K562 (cell line): ENCODE data around the gene ADAMTSL3. TPM values are rescaled to one million over a fixed set of nuclear protein-coding genes. Genes with fewer than 3 reads are reported as not detected.

Experiments
- ATAC-seq: fragments of 200-7000 bp; cut with Tn5 transposase; 3 replicates; pipeline ENCODE4 v1.9.1; 2020; ENCODE audit warnings: moderate library complexity
- BruUV-seq: library from RNA; stranded (reverse); fragments of 400-500 nt; replicated peaks from 2 replicates; lab custom pipeline; 2021; lab: Mats Ljungman, UMichigan
- CTCF ChIA-PET: fragments of 300-600 bp; formaldehyde crosslinking; extraction: SDS; loops from one replicate; lab custom pipeline; 2021; ENCODE audit warnings: low intra/inter-chr PET ratio; lab: Yijun Ruan, JAX
- POLR2A ChIA-PET: fragments of 300-600, 350-650 bp; sonication (Branson Sonifier 250); formaldehyde crosslinking; extraction: SDS; loops from one replicate; lab custom pipeline; 2021; ENCODE audit warnings: antibody characterized with exemption, inconsistent platforms; lab: Yijun Ruan, JAX
- DNase-seq, 4 experiments: peaks; one replicate each; pipeline versions ENCODE4 v3.0.0 to v3.0.0-alpha.2; 2011 to 2018; ENCODE audit warnings: low spot score in 3 of 4, mixed read lengths in 3 of 4; ENCODE audit errors: extremely low read depth in 1 of 4
- FAIRE-seq: peaks from 2 replicates; lab custom pipeline; 2011; peaks lifted over from hg19 to GRCh38; lab: Jason Lieb, UNC
- H2AFZ ChIP-seq: 2 replicates; pipeline ENCODE4 v1.6.0; 2011; ENCODE audit warnings: low read depth, low read length, control low read depth, inconsistent platforms
- H3K27ac ChIP-seq: fragments of 200-600 bp; 3 replicates; pipeline ENCODE4 v1.8.0; 2011; ENCODE audit warnings: low read depth, mild to moderate bottlenecking, control low read depth, inconsistent platforms, low read length, moderate library complexity, mixed read lengths; ENCODE audit errors: extremely low read depth
- H3K27me3 ChIP-seq, 2 experiments: fragments of 300-600 bp in 1 of 2; 2 replicates in 1 of 2; 3 replicates in 1 of 2; pipeline versions ENCODE4 v1.6.0 to v1.8.0; 2011; ENCODE audit warnings: inconsistent platforms in 2 of 2, low read length in 2 of 2, mild to moderate bottlenecking in 1 of 2, mixed read lengths in 1 of 2, moderate library complexity in 1 of 2; ENCODE audit not compliant: control insufficient read depth in 2 of 2, insufficient read depth in 2 of 2
- H3K36me3 ChIP-seq: fragments of 300-600 bp; 3 replicates; pipeline ENCODE4 v1.8.0; 2011; ENCODE audit warnings: mild to moderate bottlenecking, low read length, inconsistent platforms; ENCODE audit not compliant: control insufficient read depth, insufficient read depth
- H3K4me1 ChIP-seq, 2 experiments: fragments of 200-600 bp in 1 of 2; replicated peaks in 1 of 2; 2 replicates in 1 of 2; 3 replicates in 1 of 2; pipeline versions ENCODE4 v1.5.1 to v1.8.0; 2011; ENCODE audit warnings: inconsistent platforms in 2 of 2, low read length in 2 of 2, mild to moderate bottlenecking in 1 of 2, mixed read lengths in 1 of 2, moderate library complexity in 1 of 2; ENCODE audit not compliant: control insufficient read depth in 2 of 2, insufficient read depth in 2 of 2
- H3K4me2 ChIP-seq: 2 replicates; pipeline ENCODE4 v1.6.1; 2011; ENCODE audit warnings: low read length, control low read depth, inconsistent platforms, mixed read lengths; ENCODE audit not compliant: insufficient read depth
- H3K4me3 ChIP-seq: fragments of 200-600 bp; sonication (generic), shearing (Covaris generic); 2 replicates; pipeline ENCODE4 v1.5.1; 2016; ENCODE audit warnings: control low read depth, inconsistent platforms
- H3K79me2 ChIP-seq: fragments of 200-600 bp; 3 replicates; pipeline ENCODE4 v1.8.0; 2011; ENCODE audit warnings: low read length, inconsistent platforms; ENCODE audit not compliant: control insufficient read depth, insufficient read depth
- H3K9ac ChIP-seq, 2 experiments: 2 replicates each; pipeline versions ENCODE4 v1.6.0 to v1.6.1; 2011; ENCODE audit warnings: low read depth in 2 of 2, low read length in 2 of 2, control low read depth in 1 of 2, inconsistent platforms in 1 of 2, mild to moderate bottlenecking in 1 of 2, mixed read lengths in 1 of 2; ENCODE audit not compliant: insufficient read depth in 1 of 2
- H3K9me1 ChIP-seq: one replicate; pipeline ENCODE4 v1.6.0; 2011; ENCODE audit warnings: inconsistent platforms, mild to moderate bottlenecking, low read length, moderate library complexity; ENCODE audit not compliant: control insufficient read depth, insufficient read depth
- H3K9me3 ChIP-seq: replicated peaks from 2 replicates; pipeline ENCODE4 v1.5.1; 2011; ENCODE audit warnings: low read depth, low read length, inconsistent platforms; ENCODE audit not compliant: control insufficient read depth, insufficient read depth
- H4K20me1 ChIP-seq: replicated peaks from 2 replicates; pipeline ENCODE4 v1.6.1; 2011; ENCODE audit warnings: low read length, inconsistent platforms, mixed read lengths; ENCODE audit not compliant: control insufficient read depth, insufficient read depth
- ESRRB ChIP-seq: fragments of 250-450 bp; sonication (Bioruptor Pico); IDR thresholded peaks from 2 replicates; pipeline ENCODE4 v1.5.0; 2020; ENCODE audit warnings: mild to moderate bottlenecking, moderate library complexity, borderline replicate concordance
- SAFB ChIP-seq: fragments of 200-400 bp; formaldehyde crosslinking; IDR thresholded peaks from 2 replicates; pipeline ENCODE4 v1.6.1; 2017; ENCODE audit warnings: low read depth, low read length, borderline replicate concordance
- SIX5 ChIP-seq, 2 experiments: IDR thresholded peaks; 2 replicates each; pipeline ENCODE4 v1.6.1; 2011; ENCODE audit warnings: low read length in 2 of 2, borderline replicate concordance in 1 of 2, low read depth in 1 of 2, mild to moderate bottlenecking in 1 of 2, moderate library complexity in 1 of 2; ENCODE audit not compliant: insufficient read depth in 1 of 2
- ZNF12 ChIP-seq: sonication (generic); formaldehyde crosslinking; IDR thresholded peaks from 2 replicates; pipeline ENCODE4 v1.4.0; 2020; ENCODE audit warnings: mild to moderate bottlenecking, missing genetic modification reagents
- WGBS: fragments of 100-300 bp; shearing (Covaris generic); methylation state at CpG from one replicate; pipeline ENCODE4 v1.1.6; 2016; ENCODE audit warnings: low coverage, mixed read lengths; ENCODE audit not compliant: insufficient coverage; ENCODE audit errors: missing lambda C conversion rate; 5-methylcytosine and 5-hydroxymethylcytosine counted together
- in situ Hi-C: fragments of 300-500 bp; cut with MboI; formaldehyde crosslinking; loops from 4 replicates; pipeline ENCODE4 v1.15.0; 2018; ENCODE audit warnings: inconsistent platforms, mixed read lengths
- intact Hi-C: fragments of 100-400 bp; cut with micrococcal nuclease; formaldehyde crosslinking; loops from 2 replicates; pipeline ENCODE4 v1.14.2; 2022
- polyA plus RNA-seq, 8 experiments: library from polyadenylated mRNA; depleted of rRNA in 4 of 8; stranded (reverse) in 5 of 8; unstranded in 3 of 8; fragments of >200 nt; fragmentation: Nextera tagmentation in 2 of 8; fragmentation: Illumina TruSeq in 1 of 8; extraction: Ambion mirVana in 2 of 8; extraction: Trizol in 1 of 8; gene quantifications; 2 replicates each; pipeline versions ENCODE4 v1.2.1 to v1.2.3, GENCODE V29; 2011 to 2014; ENCODE audit warnings: inconsistent platforms in 1 of 8, missing spikeins in 1 of 8
- total RNA-seq, 7 experiments: library from RNA; depleted of rRNA in 6 of 7; stranded (reverse); fragments of >200 nt in 6 of 7; fragmentation: Illumina TruSeq in 2 of 7; extraction: Trizol in 2 of 7; gene quantifications; 2 replicates each; pipeline versions ENCODE4 v1.2.1 to v1.2.3, GENCODE V29; 2011 to 2021; ENCODE audit warnings: low replicate concordance in 1 of 7
- TF ChIP-seq, protein P1 (sequence below): sonication (generic); formaldehyde crosslinking; IDR thresholded peaks from 2 replicates; pipeline ENCODE4 v1.8.0; 2022; ENCODE audit warnings: mild to moderate bottlenecking, missing genetic modification reagents
- TF ChIP-seq, protein P2 (sequence below): fragments of 250-450 bp; sonication (Bioruptor Pico); IDR thresholded peaks from 2 replicates; pipeline ENCODE4 v1.5.0; 2021; ENCODE audit warnings: mild to moderate bottlenecking, moderate library complexity
- TF ChIP-seq, protein P3 (sequence below): sonication (generic); formaldehyde crosslinking; IDR thresholded peaks from 2 replicates; pipeline ENCODE4 v1.8.1; 2023; ENCODE audit warnings: mild to moderate bottlenecking, missing genetic modification reagents
- TF ChIP-seq, protein P4 (sequence below): sonication (generic); formaldehyde crosslinking; IDR thresholded peaks from 2 replicates; pipeline ENCODE4 v1.8.1; 2023; ENCODE audit warnings: mild to moderate bottlenecking, missing genetic modification reagents
- TF ChIP-seq, protein P5 (sequence below): sonication (generic); formaldehyde crosslinking; IDR thresholded peaks from 2 replicates; pipeline ENCODE4 v1.9.0; 2022; ENCODE audit warnings: mild to moderate bottlenecking, missing genetic modification reagents

Gene ADAMTSL3
- total and polyA plus RNA-seq, 9 of the 15 experiments (the other 6 are each of a cell fraction or from before 2014, with no cell fraction given), result 0.01 to 0.18 (median 0.07) TPM; not detected in 3

DNA sequence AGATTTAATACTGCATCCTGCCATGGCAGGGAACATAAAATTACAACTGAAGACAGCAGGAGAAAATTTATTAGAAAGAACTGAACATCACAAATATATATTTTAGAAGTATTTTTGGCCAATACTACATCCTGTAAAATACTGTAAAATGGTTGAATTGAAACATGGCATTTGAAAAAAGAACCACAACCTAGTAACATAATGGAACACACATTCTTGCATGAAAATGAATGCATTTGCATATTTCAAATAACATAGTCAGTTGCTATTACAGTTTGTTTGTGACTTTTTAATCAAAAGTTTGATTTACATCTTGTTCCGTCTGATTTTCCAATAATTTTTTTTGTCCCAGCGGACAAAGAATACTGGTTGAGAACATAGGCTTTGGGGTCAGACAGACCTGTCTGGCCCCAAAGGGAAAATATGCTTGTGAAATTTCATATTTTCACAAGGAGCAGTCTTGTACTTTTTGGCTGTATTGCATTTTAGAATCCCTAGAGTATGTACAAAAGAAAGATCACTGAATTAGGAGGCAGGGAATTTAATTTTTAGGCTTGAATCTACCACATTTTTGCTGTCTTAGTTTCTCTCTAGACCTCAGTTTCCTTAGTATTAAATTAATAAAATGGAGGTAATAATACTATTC is 268.8 kb downstream of the ADAMTSL3 start (continued):
- TF ChIP-seq, protein P1, sequence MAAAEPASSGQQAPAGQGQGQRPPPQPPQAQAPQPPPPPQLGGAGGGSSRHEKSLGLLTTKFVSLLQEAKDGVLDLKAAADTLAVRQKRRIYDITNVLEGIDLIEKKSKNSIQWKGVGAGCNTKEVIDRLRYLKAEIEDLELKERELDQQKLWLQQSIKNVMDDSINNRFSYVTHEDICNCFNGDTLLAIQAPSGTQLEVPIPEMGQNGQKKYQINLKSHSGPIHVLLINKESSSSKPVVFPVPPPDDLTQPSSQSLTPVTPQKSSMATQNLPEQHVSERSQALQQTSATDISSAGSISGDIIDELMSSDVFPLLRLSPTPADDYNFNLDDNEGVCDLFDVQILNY (CRISPR knock-in tag), result no peak
- TF ChIP-seq SIX5 (IDR thresholded peaks at IDR 0.05; ENCODE audit: borderline replicate concordance in 1 of 2, insufficient read depth in 1 of 2, low read depth in 1 of 2, low read length in 2 of 2) (no peak), ESRRB (no peak), SAFB (no peak)
- TF ChIP-seq, protein P2, sequence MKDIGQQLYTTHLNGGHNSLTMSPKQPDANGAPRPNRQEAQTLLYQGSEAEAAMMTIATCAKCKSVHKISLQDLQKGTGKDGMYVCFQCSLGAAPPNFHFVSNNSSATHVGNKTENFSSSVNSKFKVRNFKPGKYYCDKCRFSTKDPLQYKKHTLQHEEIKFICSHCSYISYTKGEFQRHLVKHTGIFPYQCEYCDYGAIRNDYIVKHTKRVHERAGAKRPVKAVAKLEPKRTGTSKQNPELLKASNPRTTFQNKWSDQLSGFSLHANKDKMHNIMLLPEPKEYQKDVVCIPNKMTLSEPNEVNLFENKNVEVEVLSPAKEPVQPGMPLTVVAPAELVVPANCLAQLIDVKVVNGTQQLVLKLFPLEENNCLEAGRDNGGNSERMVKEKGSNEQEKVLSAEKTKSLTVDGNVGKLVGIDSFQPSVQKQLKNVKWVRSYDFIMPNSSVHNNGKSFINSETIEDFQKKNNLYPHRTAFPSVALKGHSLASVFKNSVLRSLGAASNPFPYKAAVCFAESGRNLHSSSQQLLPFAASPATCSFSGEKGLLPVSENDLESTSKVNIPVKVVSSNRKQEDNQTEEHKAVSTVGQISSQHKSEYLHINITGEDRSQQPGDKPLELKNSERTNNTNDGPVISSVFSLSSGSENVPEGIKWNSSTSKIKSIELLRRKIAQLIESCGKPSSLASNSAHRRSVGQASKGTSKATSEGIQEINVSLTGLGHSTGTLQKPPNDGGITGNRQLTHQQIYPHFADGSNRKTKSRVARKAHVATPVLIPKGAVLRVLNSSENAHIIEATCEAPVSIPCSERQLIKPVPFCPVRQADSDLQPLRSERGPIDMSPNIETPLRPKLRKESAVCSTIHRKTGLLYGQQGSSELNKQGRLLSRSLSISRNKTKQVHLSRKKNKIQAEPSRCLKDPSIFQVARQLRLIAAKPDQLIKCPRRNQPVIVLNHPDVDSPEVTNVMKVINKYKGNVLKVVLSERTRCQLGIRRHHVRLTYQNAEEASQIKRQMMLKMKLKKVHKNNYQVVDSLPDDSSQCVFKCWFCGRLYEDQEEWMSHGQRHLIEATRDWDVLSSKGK, result no peak

DNA sequence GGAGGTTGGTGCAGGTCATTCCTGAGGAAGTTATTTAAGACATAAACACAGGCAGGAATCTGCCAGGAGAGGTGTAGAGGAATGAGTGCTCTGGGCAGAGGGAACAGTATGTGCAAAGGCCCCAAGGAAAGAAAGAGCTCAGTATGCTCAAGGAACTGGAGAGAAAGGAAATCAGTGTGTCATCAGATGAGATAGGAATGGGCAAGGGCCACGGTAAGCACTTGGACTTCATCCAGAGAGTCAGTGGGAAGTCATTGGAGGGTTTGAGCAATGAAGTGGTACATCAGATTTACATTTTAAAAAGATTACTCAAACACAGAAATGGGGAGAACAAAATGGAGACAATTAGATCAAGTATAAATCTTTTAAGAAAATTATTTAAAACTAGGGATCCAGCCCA is 272.2 kb downstream of the ADAMTSL3 start:
- Histone ChIP-seq H3K4me3 (no peak overlapping the region), H3K4me1 (no peaks in the 10 kb centered on the region), H3K79me2 (no peaks in the 10 kb centered on the region), H3K27me3 (peaks cover 0 to 4% of the 10 kb centered on the region in 2 experiments; a peak in 1 of 5 replicates), H2AFZ (no peak overlapping the region), H3K36me3 (no peaks in the 10 kb centered on the region), H3K4me2 (no peak overlapping the region), H3K9ac (no peak overlapping the region), H3K9me1 (no peaks in the 10 kb centered on the region), H3K9me3 (no peaks in the 10 kb centered on the region), H3K27ac (no peak overlapping the region), H4K20me1 (no peaks in the 10 kb centered on the region)
- DNase-seq (no peak), ATAC-seq (no peak), FAIRE-seq (no peak)
- ChIA-PET POLR2A (no interaction called here), CTCF (no interaction called here)
- BruUV-seq, result no TSS peak
- WGBS, result 0% methylated on average over 1 of the region's 1 CpG
- in situ Hi-C loops (no loop called here), intact Hi-C loops (no loop called here)
- no peak for TF ChIP-seq ZNF12
- TF ChIP-seq, protein P3, sequence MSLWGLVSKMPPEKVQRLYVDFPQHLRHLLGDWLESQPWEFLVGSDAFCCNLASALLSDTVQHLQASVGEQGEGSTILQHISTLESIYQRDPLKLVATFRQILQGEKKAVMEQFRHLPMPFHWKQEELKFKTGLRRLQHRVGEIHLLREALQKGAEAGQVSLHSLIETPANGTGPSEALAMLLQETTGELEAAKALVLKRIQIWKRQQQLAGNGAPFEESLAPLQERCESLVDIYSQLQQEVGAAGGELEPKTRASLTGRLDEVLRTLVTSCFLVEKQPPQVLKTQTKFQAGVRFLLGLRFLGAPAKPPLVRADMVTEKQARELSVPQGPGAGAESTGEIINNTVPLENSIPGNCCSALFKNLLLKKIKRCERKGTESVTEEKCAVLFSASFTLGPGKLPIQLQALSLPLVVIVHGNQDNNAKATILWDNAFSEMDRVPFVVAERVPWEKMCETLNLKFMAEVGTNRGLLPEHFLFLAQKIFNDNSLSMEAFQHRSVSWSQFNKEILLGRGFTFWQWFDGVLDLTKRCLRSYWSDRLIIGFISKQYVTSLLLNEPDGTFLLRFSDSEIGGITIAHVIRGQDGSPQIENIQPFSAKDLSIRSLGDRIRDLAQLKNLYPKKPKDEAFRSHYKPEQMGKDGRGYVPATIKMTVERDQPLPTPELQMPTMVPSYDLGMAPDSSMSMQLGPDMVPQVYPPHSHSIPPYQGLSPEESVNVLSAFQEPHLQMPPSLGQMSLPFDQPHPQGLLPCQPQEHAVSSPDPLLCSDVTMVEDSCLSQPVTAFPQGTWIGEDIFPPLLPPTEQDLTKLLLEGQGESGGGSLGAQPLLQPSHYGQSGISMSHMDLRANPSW (CRISPR knock-in tag), result no peak
- TF ChIP-seq, protein P4, sequence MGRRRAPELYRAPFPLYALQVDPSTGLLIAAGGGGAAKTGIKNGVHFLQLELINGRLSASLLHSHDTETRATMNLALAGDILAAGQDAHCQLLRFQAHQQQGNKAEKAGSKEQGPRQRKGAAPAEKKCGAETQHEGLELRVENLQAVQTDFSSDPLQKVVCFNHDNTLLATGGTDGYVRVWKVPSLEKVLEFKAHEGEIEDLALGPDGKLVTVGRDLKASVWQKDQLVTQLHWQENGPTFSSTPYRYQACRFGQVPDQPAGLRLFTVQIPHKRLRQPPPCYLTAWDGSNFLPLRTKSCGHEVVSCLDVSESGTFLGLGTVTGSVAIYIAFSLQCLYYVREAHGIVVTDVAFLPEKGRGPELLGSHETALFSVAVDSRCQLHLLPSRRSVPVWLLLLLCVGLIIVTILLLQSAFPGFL (CRISPR knock-in tag), result no peak
- TF ChIP-seq, protein P5, sequence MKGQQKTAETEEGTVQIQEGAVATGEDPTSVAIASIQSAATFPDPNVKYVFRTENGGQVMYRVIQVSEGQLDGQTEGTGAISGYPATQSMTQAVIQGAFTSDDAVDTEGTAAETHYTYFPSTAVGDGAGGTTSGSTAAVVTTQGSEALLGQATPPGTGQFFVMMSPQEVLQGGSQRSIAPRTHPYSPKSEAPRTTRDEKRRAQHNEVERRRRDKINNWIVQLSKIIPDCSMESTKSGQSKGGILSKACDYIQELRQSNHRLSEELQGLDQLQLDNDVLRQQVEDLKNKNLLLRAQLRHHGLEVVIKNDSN (CRISPR knock-in tag), result no peak
